ENCODE data around the gene GNG7. TPM values are rescaled to one million over a fixed set of nuclear protein-coding genes. Genes with fewer than 3 reads are reported as not detected.

GNG7 gene
- total RNA-seq, 1 donor from 2014 or later: 1.8 TPM

DNA sequence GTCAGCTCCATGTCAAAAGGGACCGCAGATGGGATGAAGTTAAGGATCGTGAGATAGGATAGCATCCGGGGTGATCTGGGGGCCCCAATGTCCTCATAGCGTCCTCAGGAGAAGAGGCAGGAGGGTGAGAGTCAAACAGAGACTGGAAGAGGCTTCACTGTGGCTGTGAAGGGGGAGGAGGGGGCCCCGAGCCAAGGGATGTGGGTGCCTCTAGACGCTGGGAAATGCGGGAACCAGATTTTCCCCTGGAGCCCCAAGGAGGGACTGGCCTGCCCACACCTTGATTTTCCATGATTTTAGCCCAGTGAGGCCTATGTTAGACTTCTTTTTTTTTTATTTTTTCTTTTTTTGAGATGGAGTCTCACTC lies 61.2 kb downstream of the GNG7 start:
- H3K4me1 Mint-ChIP-seq (ENCODE audit: low read depth, unreplicated experiment): no peaks in the 10 kb centered on the region
- TF ChIP-seq, protein P1, sequence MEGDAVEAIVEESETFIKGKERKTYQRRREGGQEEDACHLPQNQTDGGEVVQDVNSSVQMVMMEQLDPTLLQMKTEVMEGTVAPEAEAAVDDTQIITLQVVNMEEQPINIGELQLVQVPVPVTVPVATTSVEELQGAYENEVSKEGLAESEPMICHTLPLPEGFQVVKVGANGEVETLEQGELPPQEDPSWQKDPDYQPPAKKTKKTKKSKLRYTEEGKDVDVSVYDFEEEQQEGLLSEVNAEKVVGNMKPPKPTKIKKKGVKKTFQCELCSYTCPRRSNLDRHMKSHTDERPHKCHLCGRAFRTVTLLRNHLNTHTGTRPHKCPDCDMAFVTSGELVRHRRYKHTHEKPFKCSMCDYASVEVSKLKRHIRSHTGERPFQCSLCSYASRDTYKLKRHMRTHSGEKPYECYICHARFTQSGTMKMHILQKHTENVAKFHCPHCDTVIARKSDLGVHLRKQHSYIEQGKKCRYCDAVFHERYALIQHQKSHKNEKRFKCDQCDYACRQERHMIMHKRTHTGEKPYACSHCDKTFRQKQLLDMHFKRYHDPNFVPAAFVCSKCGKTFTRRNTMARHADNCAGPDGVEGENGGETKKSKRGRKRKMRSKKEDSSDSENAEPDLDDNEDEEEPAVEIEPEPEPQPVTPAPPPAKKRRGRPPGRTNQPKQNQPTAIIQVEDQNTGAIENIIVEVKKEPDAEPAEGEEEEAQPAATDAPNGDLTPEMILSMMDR (IDR thresholded peaks at IDR 0.05; ENCODE audit: insufficient read depth, low read depth, low read length): no peak
- no peak for TF ChIP-seq EZH2 (IDR thresholded peaks at IDR 0.05; ENCODE audit: insufficient read depth, low read length)
- Histone ChIP-seq H3K4me2 (ENCODE audit: low read length) (no peak overlapping the region), H3K4me1 (ENCODE audit: insufficient read depth, low read length) (peaks cover 4% of the 10 kb centered on the region), H3K27ac (ENCODE audit: low read depth, low read length) (no peak overlapping the region), H3K4me3 (ENCODE audit: insufficient read depth, low read depth, low read length) (no peak overlapping the region), H3K9ac (ENCODE audit: low read length) (no peak overlapping the region), H2AFZ (ENCODE audit: low read depth, low read length) (no peak overlapping the region), H4K20me1 (ENCODE audit: insufficient read depth, low read length) (no peaks in the 10 kb centered on the region), H3K79me2 (ENCODE audit: insufficient read depth, low read length) (no peaks in the 10 kb centered on the region), H3K36me3 (ENCODE audit: insufficient read depth, low read length) (no peaks in the 10 kb centered on the region), H3K27me3 (ENCODE audit: insufficient read depth, low read length) (no peaks in the 10 kb centered on the region), H3K9me3 (ENCODE audit: insufficient read depth, low read depth, low read length) (no peaks in the 10 kb centered on the region)
- peaks cover 3% of the 10 kb centered on the region for H3K9me3 Mint-ChIP-seq (ENCODE audit: unreplicated experiment)
- H3K4me3 Mint-ChIP-seq (ENCODE audit: unreplicated experiment): no peak overlapping the region
- peaks cover 10% of the 10 kb centered on the region for H3K27me3 Mint-ChIP-seq (ENCODE audit: low read depth, unreplicated experiment)
- DNase-seq (ENCODE audit: low read depth) (no peak), FAIRE-seq (no peak)
- H3K36me3 Mint-ChIP-seq (ENCODE audit: low read depth, unreplicated experiment): no peaks in the 10 kb centered on the region
- no peak overlapping the region for H3K27ac Mint-ChIP-seq (ENCODE audit: unreplicated experiment)

DNA sequence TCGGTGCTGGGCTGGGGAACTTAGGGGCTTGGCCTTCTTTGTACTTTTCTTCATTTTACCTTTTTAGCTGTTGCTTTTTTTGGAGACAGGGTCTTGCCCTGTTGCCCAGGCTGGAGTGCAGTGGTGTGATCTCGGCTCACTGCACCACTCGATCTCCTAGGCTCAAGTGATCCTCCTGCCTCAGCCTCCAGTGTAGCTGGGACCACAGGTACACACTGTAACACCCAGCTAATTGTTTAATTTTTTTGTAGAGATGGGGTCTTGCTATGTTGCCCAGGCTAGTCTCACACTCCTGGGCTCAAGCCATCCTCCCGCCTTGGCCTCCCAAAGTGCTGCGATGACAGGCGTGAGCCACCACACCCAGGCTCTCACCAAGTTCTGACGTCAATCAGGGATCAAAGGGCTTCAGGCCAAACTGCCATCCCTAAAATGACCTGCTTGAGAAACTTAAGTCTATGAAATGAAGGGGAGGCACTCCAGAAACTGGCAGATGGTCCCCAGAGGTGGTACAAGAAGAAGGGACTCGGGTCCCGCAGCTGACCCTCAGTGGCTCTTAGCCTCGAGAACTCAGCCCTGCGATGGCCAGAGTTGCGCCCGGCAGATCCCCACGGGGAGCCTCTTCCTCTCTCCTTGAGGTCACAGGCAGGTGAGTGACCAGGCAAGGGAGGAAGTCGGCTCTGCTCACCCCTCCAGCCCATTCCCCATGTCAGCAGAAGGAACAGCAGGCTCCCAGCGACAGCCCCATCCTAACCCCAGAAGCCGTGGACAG lies 61.7 kb downstream of the GNG7 start:
- H2AFZ ChIP-seq (ENCODE audit: low read depth, low read length): no peak overlapping the region
- no peak overlapping the region for H3K4me3 ChIP-seq (ENCODE audit: insufficient read depth, low read depth, low read length)
- no peaks in the 10 kb centered on the region for H3K36me3 ChIP-seq (ENCODE audit: insufficient read depth, low read length)
- no peaks in the 10 kb centered on the region for H3K4me1 Mint-ChIP-seq (ENCODE audit: low read depth, unreplicated experiment)
- no peak overlapping the region for H3K4me3 Mint-ChIP-seq (ENCODE audit: unreplicated experiment)
- H3K27ac ChIP-seq (ENCODE audit: low read depth, low read length): no peak overlapping the region
- H3K4me2 ChIP-seq (ENCODE audit: low read length): no peak overlapping the region
- no peaks in the 10 kb centered on the region for H3K9me3 ChIP-seq (ENCODE audit: insufficient read depth, low read depth, low read length)
- peak overlapping the region; percentile 47 for H3K27ac Mint-ChIP-seq (ENCODE audit: unreplicated experiment)
- DNase-seq (ENCODE audit: low read depth): no peak
- H3K27me3 ChIP-seq (ENCODE audit: insufficient read depth, low read length): no peaks in the 10 kb centered on the region
- FAIRE-seq: no peak
- peaks cover 3% of the 10 kb centered on the region for H3K9me3 Mint-ChIP-seq (ENCODE audit: unreplicated experiment)
- peaks cover 4% of the 10 kb centered on the region for H3K4me1 ChIP-seq (ENCODE audit: insufficient read depth, low read length)
- H3K9ac ChIP-seq (ENCODE audit: low read length): no peak overlapping the region
- H3K36me3 Mint-ChIP-seq (ENCODE audit: low read depth, unreplicated experiment): no peaks in the 10 kb centered on the region
- H3K27me3 Mint-ChIP-seq (ENCODE audit: low read depth, unreplicated experiment): peaks cover 7% of the 10 kb centered on the region
- no peak for TF ChIP-seq EZH2 (IDR thresholded peaks at IDR 0.05; ENCODE audit: insufficient read depth, low read length)
- TF ChIP-seq, protein P1 (IDR thresholded peaks at IDR 0.05; ENCODE audit: insufficient read depth, low read depth, low read length): no peak
- H4K20me1 ChIP-seq (ENCODE audit: insufficient read depth, low read length): no peaks in the 10 kb centered on the region
- H3K79me2 ChIP-seq (ENCODE audit: insufficient read depth, low read length): no peaks in the 10 kb centered on the region

DNA sequence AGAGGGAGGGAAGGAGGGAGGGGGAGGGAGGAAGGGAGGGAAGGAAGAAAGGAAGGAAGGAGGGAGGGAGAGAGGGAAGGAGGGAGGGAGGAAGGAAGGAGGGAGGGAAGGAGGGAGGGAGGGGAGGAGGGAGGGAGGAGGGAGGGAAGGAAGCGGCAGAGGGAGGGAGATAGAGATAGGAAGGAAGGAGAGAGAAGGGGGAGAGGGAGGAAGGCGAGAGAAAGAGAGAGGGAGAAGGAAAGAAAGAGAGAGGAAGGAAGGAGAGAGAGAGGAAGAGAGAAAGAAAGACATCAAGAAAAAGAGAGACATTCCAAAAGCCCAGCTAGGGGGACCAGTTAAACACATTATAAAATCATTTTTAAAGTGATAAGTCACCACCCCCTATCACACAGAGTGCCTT lies 62.5 kb downstream of the GNG7 start:
- H2AFZ ChIP-seq (ENCODE audit: low read depth, low read length): no peak overlapping the region
- H3K27ac ChIP-seq (ENCODE audit: low read depth, low read length): no peak overlapping the region
- peaks cover 10% of the 10 kb centered on the region for H3K27me3 Mint-ChIP-seq (ENCODE audit: low read depth, unreplicated experiment)
- no peaks in the 10 kb centered on the region for H3K36me3 ChIP-seq (ENCODE audit: insufficient read depth, low read length)
- H3K9me3 Mint-ChIP-seq (ENCODE audit: unreplicated experiment): peaks cover 3% of the 10 kb centered on the region
- no peak overlapping the region for H3K4me3 ChIP-seq (ENCODE audit: insufficient read depth, low read depth, low read length)
- H3K4me2 ChIP-seq (ENCODE audit: low read length): no peak overlapping the region
- H3K4me1 ChIP-seq (ENCODE audit: insufficient read depth, low read length): peaks cover 4% of the 10 kb centered on the region
- no peak for DNase-seq (ENCODE audit: low read depth)
- H3K36me3 Mint-ChIP-seq (ENCODE audit: low read depth, unreplicated experiment): no peaks in the 10 kb centered on the region
- no peaks in the 10 kb centered on the region for H3K27me3 ChIP-seq (ENCODE audit: insufficient read depth, low read length)
- H4K20me1 ChIP-seq (ENCODE audit: insufficient read depth, low read length): no peaks in the 10 kb centered on the region
- TF ChIP-seq, protein P1 (IDR thresholded peaks at IDR 0.05; ENCODE audit: insufficient read depth, low read depth, low read length): no peak
- H3K9me3 ChIP-seq (ENCODE audit: insufficient read depth, low read depth, low read length): no peaks in the 10 kb centered on the region
- no peak overlapping the region for H3K4me3 Mint-ChIP-seq (ENCODE audit: unreplicated experiment)
- H3K9ac ChIP-seq (ENCODE audit: low read length): no peak overlapping the region
- no peaks in the 10 kb centered on the region for H3K4me1 Mint-ChIP-seq (ENCODE audit: low read depth, unreplicated experiment)
- FAIRE-seq: no peak
- H3K79me2 ChIP-seq (ENCODE audit: insufficient read depth, low read length): no peaks in the 10 kb centered on the region
- H3K27ac Mint-ChIP-seq (ENCODE audit: unreplicated experiment): no peak overlapping the region

Measured in astrocyte (in vitro differentiated cells and primary cell).